ENCODE results near the gene FNDC3B.

The FNDC3B gene

GRCh38 chr3:172071780-172072330, 32.5 kb downstream of the FNDC3B start:
- no peak for DNase-seq (ENCODE audit: extremely low read depth in 1 of 2, low read depth in 1 of 2)

GRCh38 chr3:172072543-172072942, 33.2 kb downstream of the FNDC3B start:
- no peak for DNase-seq (ENCODE audit: extremely low read depth in 1 of 2, low read depth in 1 of 2)

GRCh38 chr3:172073262-172073915, 34.0 kb downstream of the FNDC3B start:
- DNase-seq (ENCODE audit: extremely low read depth in 1 of 2, low read depth in 1 of 2), result no peak

- no peak for DNase-seq (ENCODE audit: extremely low read depth in 1 of 2, low read depth in 1 of 2)
These were observed 34.7 kb downstream of the FNDC3B start for GRCh38 chr3:172074032-172074431.

- DNase-seq (ENCODE audit: extremely low read depth in 1 of 2, low read depth in 1 of 2), result no peak
These were observed 35.2 kb downstream of the FNDC3B start for GRCh38 chr3:172074586-172074985.

- DNase-seq (ENCODE audit: extremely low read depth in 1 of 2, low read depth in 1 of 2), result no peak
These were observed 36.8 kb downstream of the FNDC3B start for GRCh38 chr3:172076212-172076611.

- DNase-seq (ENCODE audit: extremely low read depth in 1 of 2, low read depth in 1 of 2), result no peak
These were observed 37.9 kb downstream of the FNDC3B start for GRCh38 chr3:172077197-172077757.

GRCh38 chr3:172078244-172078643, 38.9 kb downstream of the FNDC3B start:
- no peak for DNase-seq (ENCODE audit: extremely low read depth in 1 of 2, low read depth in 1 of 2)

GRCh38 chr3:172078721-172079120, 39.3 kb downstream of the FNDC3B start:
- no peak for DNase-seq (ENCODE audit: extremely low read depth in 1 of 2, low read depth in 1 of 2)

- no peak for DNase-seq (ENCODE audit: extremely low read depth in 1 of 2, low read depth in 1 of 2)
These were observed 40.1 kb downstream of the FNDC3B start for GRCh38 chr3:172079326-172079976.

- no peak for DNase-seq (ENCODE audit: extremely low read depth in 1 of 2, low read depth in 1 of 2)
These were observed 41.1 kb downstream of the FNDC3B start for GRCh38 chr3:172080503-172080902.

- DNase-seq (ENCODE audit: extremely low read depth in 1 of 2, low read depth in 1 of 2), result no peak
These were observed 42.9 kb downstream of the FNDC3B start for GRCh38 chr3:172082269-172082668.

- DNase-seq (ENCODE audit: extremely low read depth in 1 of 2, low read depth in 1 of 2), result no peak
These were observed 43.6 kb downstream of the FNDC3B start for GRCh38 chr3:172082820-172083513.

GRCh38 chr3:172083995-172084409, 44.6 kb downstream of the FNDC3B start:
- no peak for DNase-seq (ENCODE audit: extremely low read depth in 1 of 2, low read depth in 1 of 2)

- DNase-seq (ENCODE audit: extremely low read depth in 1 of 2, low read depth in 1 of 2), result no peak
These were observed 45.6 kb downstream of the FNDC3B start for GRCh38 chr3:172084871-172085556.

GRCh38 chr3:172085557-172085895, 46.1 kb downstream of the FNDC3B start:
- no peak for DNase-seq (ENCODE audit: extremely low read depth in 1 of 2, low read depth in 1 of 2)

- DNase-seq (ENCODE audit: extremely low read depth in 1 of 2, low read depth in 1 of 2), result no peak
These were observed 46.7 kb downstream of the FNDC3B start for GRCh38 chr3:172086071-172086470.

- DNase-seq (ENCODE audit: extremely low read depth in 1 of 2, low read depth in 1 of 2), result no peak
These were observed 47.8 kb downstream of the FNDC3B start for GRCh38 chr3:172087198-172087597.

GRCh38 chr3:172087602-172088580, 48.5 kb downstream of the FNDC3B start:
- no peak for DNase-seq (ENCODE audit: extremely low read depth in 1 of 2, low read depth in 1 of 2)

GRCh38 chr3:172089250-172089649, 49.9 kb downstream of the FNDC3B start:
- DNase-seq (ENCODE audit: extremely low read depth in 1 of 2, low read depth in 1 of 2), result no peak

All from activated CD8-positive, alpha-beta memory T cell treated with anti-CD3 and anti-CD28 coated beads for 1 hour (primary cell).